Kasumi-1 (cell line): ENCODE data around the gene AARS2.
"Not testable (repeated sequence)": the region's sequence is repeated elsewhere in the genome, so short reads cannot be mapped to it uniquely, and the experiment has no call there.

Experiments
- DNase-seq, 2 experiments: peaks; one replicate each; lab custom pipeline; 2025; lab: John Stamatoyannopoulos, UW

Gene AARS2

DNA sequence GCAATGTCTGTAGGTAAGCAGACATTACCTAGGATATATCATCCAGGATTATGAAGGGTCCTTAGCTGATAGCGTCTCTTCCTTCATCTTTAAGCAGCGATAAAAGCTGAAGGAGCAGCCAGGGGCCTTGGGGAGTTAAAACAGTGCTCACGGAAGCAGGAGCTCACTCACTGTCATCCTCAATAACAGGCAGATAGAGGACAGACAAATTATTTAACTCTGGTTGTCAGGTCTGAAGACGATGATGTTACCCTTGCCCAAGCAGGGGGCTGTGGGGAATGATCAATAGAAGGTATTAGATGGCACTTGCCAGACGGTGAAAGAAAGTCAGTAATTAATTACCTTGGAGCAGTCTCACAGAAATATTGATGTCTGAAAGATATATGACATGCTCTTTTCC, 16.7 kb upstream of the AARS2 start:
- no peak for DNase-seq

- not testable (repeated sequence) for DNase-seq
Observed at GRCh38 chr6:44328203-44328602, 15.1 kb upstream of the AARS2 start.

DNA sequence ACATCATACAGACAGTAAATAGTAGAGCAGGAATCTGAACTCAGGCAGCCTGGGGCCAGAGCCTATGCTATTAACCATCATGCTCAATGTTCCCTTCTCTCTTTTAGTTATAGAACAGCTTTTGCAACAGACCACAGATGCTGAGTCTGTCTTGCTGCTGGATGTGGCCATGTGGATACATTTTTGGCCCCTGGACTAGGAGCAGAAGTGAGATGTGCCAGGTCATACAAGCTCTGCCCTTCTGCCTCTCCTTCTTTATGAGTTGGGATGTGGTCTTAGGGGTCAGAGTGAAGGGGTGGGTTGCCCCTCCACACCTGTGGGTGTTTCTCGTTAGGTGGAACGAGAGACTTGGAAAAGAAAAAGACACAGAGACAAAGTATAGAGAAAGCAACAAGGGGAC, 14.6 kb upstream of the AARS2 start:
- DNase-seq: no peak

DNA sequence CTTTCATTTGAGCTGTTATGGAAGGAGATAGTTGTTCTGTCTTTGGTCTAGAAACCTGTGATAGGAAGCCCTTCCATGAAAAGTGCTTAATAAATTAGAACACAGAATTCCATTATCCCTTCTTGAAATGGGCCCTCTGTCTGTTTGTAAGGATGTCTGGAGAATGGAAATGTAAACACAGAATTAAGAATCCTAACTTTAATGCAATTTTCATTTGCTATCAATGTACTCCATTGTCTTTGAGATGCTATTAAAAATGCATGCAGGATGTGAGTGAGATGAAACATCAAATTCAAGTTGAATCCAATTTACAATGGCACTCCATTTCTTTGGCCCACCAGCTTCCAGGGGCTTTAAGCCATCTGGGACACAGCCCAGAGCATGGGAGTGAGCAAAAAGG, 13.9 kb upstream of the AARS2 start:
- DNase-seq: no peak

DNA sequence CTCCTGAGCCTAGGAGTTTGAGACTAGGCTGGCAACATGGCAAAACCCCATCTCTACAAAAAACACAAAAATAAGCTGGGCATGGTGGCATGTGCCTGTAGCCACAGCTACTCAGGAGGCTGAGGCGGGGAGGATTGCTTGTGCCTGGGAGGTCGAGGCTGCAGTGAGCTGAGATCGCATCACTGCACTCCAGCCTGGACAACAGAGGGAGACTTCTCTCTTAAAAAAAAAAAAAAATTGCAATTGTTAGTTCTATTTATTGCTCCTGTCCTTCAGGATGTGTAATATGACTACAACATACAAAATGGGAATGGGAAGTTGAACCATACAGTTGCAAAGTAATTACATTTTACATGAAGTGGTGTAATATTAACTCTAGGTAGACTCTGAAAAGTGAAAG, 8.1 kb upstream of the AARS2 start:
- DNase-seq: no peak

GRCh38 chr6:44317136-44317631, 4.0 kb upstream of the AARS2 start:
- not testable (repeated sequence) for DNase-seq

- DNase-seq: no peak
Observed at GRCh38 chr6:44316481-44316880, 3.3 kb upstream of the AARS2 start.

DNA sequence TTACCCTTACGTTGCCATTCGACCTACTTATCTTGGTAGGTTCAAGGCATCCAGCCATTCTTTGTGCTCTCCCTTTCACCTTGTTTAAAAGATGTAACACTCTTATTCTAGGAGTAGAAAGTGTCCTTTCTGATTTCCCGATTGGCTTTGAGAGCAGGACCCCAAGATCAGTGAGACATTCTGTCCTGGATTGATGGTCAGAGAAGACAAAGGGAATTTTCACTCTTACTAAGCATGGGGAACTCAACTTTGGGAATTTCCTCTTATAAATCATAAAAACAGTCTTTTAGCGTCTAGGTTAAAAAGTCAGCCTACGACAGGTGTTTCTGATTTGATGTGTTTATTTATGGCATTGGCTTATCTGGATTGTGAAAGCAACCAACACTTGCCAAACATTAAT, 2.8 kb upstream of the AARS2 start:
- DNase-seq: no peak

DNA sequence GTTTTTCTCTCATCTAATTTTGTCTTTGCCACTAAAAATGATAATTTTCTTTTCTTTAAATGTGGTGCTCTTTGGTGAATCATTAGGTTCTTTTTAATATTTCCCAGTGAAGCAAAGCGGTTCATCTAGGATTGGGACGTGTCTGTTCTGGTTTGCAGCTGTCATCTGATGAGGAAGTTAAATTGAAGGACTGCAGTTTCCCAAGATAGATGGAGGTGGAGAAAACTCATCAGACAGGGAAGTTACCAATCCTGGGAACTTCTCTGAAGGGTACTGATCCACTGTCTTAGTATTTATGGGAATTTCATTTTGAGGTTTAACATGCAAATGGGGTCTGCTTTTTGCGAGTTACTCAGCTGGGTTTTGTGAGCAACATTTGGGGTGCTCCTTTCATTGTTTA, 2.4 kb upstream of the AARS2 start:
- peak; percentile 7 to 16 for DNase-seq

GRCh38 chr6:44314657-44315056, 1.5 kb upstream of the AARS2 start:
- not testable (repeated sequence) for DNase-seq

DNA sequence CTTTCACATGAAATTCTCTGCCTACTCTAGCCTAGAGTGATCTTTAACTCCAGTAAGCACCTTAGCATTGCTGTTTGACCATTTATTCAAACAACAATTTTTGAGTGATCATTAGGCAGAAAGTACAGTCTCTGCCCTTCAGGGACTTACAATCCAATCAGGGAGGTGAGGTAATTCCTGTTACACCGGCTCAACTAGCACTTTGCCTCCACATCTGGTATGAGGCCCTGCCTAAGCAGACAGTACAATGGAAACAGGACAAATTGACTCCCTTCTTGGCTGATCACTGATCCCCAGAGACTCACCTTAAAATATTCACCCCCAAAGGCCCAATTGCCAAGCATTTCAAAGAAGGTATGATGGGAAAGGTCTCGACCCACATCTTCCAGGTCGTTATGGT, 1.4 kb downstream of the AARS2 start:
- no peak for DNase-seq

DNA sequence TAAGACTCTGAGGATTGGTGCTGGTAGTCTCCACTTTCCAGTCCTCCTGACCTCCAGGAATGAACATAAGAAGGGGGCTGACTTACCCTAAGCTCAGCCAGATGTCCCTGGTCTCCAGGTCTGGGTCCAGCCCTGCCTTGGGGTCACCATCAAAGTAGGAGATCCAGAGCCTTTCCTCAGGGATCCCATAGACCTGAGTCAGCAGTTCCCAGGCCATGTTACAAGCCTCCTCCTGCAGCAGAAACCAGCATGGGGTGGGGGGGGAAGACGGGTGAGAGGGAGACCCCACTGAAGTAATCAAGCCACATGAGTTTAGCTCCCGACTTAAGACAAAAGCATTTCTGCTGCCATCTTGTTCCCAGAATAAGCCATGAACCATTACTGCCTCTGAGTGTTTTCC, 1.8 kb downstream of the AARS2 start:
- no peak for DNase-seq

- DNase-seq: no peak
Observed at GRCh38 chr6:44310241-44310640, 2.9 kb downstream of the AARS2 start.

- no peak for DNase-seq
Observed at GRCh38 chr6:44309631-44310030, 3.5 kb downstream of the AARS2 start.

DNA sequence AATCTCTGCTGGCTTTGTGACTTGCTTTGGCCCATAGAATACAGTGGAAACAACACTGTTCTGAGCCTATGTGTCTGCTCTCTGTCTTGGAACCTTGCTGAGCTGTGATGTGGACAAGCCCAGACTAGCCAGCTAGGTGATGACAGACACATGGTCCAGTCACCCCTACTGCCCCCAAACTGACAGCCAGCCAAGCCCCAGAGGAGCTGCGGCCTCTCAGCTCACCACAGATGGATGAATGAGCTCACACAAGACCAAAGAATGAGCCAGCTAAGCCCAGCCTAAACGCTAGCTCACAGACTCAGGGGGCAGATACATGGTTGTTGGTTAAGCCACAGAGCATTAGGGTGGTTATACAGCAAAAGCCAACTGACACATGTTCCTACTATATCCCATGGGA, 4.1 kb downstream of the AARS2 start:
- no peak for DNase-seq

- DNase-seq: no peak
Observed at GRCh38 chr6:44307217-44307616, 5.9 kb downstream of the AARS2 start.

- no peak for DNase-seq
Observed at GRCh38 chr6:44306710-44307109, 6.4 kb downstream of the AARS2 start.

DNA sequence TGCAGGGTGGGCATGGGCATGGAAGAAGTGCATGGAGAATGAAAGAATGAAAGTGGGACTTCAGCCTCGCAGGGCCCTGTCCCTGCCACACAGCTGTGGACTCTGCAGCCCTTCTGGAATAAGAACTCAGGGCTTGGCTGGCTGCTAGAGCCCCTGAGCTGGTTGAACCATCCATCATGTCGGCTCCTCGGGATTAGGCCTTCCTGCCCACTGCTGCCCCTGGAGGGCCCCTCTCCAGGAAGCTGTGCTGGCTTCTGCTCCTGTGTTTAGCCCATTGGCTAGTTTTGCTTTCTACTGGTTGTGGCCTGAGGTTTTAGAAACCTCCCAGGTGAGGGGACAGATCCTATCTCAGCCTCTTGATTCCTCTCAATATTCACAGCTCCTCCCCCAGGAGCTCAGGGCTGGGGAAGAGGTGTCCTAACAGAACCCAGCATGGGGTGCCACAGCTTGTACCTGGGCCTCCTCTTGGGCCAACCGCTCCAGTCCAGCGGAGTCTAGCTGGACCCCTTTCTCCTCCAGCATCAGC, 7.9 kb downstream of the AARS2 start:
- no peak for DNase-seq

GRCh38 chr6:44304282-44305199, 8.6 kb downstream of the AARS2 start:
- peak; percentile 17 to 32 for DNase-seq

GRCh38 chr6:44303842-44304241, 9.3 kb downstream of the AARS2 start:
- no peak for DNase-seq

GRCh38 chr6:44302856-44303255, 10.3 kb downstream of the AARS2 start:
- DNase-seq: no peak

- DNase-seq: no peak
Observed at GRCh38 chr6:44301782-44302564, 11.2 kb downstream of the AARS2 start.

DNA sequence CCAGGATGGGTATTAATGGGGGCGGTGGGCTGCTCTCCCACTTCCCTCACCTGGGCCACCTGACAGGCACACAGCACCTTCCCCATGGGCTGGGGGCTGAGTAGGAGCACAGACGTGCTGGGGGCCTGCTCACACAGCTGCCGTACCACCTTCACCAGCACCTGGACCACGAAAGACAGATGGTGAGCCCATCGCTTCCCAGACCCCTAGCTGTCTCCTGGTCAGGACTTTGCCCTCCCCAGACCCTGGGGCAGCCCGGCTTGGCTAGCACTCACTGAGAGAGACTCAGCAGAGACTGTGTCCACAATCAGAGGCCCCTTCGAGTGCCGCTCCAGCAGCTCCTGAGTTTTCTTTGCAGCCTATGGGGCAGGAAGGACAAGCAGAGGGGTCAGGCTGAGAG, 12.0 kb downstream of the AARS2 start:
- no peak for DNase-seq
